Measurements from ENCODE around the gene MBNL2. TPM values are rescaled to one million over a fixed set of nuclear protein-coding genes. Genes with fewer than 3 reads are reported as not detected.

MBNL2 gene
- total and polyA plus RNA-seq, 2 of the 13 experiments (the other 11 are each of a cell fraction or from before 2014, with no cell fraction given) = 30.8 to 59.0 TPM

DNA sequence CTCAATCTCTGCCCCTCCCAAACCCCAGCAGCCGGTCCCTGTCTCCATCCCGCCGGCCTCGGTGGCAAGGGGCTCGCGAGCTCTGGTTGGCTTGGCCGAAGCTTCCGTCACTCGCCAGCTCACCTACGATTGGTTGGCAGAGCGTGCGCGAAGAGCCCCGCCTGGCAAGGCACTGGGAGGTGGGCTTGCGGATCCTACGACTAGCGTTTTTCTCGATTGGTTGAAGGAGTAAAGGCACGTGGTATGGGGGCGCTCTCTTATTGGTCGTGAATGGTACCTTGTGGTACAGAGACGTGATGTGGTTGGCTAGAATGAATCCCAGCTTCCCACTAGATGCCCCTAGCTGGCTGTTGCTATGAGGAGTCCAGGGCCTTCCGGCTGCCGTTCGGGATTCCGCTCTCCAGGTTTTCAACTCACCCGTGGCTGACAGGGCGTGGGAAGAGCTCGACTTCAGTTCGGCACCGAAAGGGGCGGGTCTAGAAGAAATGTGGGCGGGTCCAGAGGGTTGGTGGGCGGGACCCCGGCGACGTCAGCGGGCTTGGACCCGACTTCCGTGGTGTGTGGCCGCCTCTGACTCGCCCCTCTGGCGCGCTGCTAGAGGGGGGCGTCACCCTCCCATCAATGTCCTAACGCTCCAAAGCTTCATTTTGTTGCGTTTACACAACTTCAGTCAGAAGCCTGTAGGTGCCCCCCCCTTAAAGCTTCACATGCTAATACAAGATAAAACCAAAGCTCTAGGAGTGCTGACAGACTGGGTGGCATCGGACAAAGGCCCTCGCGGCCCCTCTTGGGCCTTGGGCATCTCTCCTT lies 211.0 kb downstream of the MBNL2 start (continued):
- TF ChIP-seq FUBP1 (CRISPR knock-in tag; IDR thresholded peaks at IDR 0.05; ENCODE audit: borderline replicate concordance) (no peak), CCDC6 (CRISPR knock-in tag; IDR thresholded peaks at IDR 0.05) (no peak), PCBP2 (optimal IDR thresholded peaks at IDR 0.05; ENCODE audit: low read depth, low read length, poor library complexity, severe bottlenecking) (no peak), ZKSCAN1 (IDR thresholded peaks at IDR 0.05; ENCODE audit: low read length) (no peak), HOXD1 (CRISPR knock-in tag; IDR thresholded peaks at IDR 0.05) (no peak), ZMYM3 (CRISPR knock-in tag; IDR thresholded peaks at IDR 0.05) (no peak), KLF9 (CRISPR knock-in tag; IDR thresholded peaks at IDR 0.05; ENCODE audit: low read depth) (peak; percentile 83; the same call in 1 of the 2 replicates), ZEB1 (IDR thresholded peaks at IDR 0.05; ENCODE audit: insufficient replicate concordance, low read depth) (no peak), HMGA1 (CRISPR knock-in tag; conservative IDR thresholded peaks at IDR 0.05) (no peak), SUZ12 (IDR thresholded peaks at IDR 0.05; ENCODE audit: low read depth, low read length) (no peak), ZNF431 (CRISPR knock-in tag; IDR thresholded peaks at IDR 0.05; ENCODE audit: borderline replicate concordance, low read depth) (peak; percentile 32; the same call in 1 of the 2 replicates)
- TF ChIP-seq, protein P1, sequence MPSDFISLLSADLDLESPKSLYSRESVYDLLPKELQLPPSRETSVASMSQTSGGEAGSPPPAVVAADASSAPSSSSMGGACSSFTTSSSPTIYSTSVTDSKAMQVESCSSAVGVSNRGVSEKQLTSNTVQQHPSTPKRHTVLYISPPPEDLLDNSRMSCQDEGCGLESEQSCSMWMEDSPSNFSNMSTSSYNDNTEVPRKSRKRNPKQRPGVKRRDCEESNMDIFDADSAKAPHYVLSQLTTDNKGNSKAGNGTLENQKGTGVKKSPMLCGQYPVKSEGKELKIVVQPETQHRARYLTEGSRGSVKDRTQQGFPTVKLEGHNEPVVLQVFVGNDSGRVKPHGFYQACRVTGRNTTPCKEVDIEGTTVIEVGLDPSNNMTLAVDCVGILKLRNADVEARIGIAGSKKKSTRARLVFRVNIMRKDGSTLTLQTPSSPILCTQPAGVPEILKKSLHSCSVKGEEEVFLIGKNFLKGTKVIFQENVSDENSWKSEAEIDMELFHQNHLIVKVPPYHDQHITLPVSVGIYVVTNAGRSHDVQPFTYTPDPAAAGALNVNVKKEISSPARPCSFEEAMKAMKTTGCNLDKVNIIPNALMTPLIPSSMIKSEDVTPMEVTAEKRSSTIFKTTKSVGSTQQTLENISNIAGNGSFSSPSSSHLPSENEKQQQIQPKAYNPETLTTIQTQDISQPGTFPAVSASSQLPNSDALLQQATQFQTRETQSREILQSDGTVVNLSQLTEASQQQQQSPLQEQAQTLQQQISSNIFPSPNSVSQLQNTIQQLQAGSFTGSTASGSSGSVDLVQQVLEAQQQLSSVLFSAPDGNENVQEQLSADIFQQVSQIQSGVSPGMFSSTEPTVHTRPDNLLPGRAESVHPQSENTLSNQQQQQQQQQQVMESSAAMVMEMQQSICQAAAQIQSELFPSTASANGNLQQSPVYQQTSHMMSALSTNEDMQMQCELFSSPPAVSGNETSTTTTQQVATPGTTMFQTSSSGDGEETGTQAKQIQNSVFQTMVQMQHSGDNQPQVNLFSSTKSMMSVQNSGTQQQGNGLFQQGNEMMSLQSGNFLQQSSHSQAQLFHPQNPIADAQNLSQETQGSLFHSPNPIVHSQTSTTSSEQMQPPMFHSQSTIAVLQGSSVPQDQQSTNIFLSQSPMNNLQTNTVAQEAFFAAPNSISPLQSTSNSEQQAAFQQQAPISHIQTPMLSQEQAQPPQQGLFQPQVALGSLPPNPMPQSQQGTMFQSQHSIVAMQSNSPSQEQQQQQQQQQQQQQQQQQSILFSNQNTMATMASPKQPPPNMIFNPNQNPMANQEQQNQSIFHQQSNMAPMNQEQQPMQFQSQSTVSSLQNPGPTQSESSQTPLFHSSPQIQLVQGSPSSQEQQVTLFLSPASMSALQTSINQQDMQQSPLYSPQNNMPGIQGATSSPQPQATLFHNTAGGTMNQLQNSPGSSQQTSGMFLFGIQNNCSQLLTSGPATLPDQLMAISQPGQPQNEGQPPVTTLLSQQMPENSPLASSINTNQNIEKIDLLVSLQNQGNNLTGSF (CRISPR knock-in tag; IDR thresholded peaks at IDR 0.05) = no peak
- TF ChIP-seq, protein P2, sequence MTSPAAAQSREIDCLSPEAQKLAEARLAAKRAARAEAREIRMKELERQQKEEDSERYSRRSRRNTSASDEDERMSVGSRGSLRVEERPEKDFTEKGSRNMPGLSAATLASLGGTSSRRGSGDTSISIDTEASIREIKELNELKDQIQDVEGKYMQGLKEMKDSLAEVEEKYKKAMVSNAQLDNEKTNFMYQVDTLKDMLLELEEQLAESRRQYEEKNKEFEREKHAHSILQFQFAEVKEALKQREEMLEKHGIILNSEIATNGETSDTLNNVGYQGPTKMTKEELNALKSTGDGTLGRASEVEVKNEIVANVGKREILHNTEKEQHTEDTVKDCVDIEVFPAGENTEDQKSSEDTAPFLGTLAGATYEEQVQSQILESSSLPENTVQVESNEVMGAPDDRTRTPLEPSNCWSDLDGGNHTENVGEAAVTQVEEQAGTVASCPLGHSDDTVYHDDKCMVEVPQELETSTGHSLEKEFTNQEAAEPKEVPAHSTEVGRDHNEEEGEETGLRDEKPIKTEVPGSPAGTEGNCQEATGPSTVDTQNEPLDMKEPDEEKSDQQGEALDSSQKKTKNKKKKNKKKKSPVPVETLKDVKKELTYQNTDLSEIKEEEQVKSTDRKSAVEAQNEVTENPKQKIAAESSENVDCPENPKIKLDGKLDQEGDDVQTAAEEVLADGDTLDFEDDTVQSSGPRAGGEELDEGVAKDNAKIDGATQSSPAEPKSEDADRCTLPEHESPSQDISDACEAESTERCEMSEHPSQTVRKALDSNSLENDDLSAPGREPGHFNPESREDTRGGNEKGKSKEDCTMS (CRISPR knock-in tag; conservative IDR thresholded peaks at IDR 0.05) = no peak
- TF ChIP-seq, protein P3, sequence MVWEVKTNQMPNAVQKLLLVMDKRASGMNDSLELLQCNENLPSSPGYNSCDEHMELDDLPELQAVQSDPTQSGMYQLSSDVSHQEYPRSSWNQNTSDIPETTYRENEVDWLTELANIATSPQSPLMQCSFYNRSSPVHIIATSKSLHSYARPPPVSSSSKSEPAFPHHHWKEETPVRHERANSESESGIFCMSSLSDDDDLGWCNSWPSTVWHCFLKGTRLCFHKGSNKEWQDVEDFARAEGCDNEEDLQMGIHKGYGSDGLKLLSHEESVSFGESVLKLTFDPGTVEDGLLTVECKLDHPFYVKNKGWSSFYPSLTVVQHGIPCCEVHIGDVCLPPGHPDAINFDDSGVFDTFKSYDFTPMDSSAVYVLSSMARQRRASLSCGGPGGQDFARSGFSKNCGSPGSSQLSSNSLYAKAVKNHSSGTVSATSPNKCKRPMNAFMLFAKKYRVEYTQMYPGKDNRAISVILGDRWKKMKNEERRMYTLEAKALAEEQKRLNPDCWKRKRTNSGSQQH (CRISPR knock-in tag; IDR thresholded peaks at IDR 0.05; ENCODE audit: low read depth) = peak; percentile 20; the same call in 1 of the 2 replicates
- TF ChIP-seq, protein P4, sequence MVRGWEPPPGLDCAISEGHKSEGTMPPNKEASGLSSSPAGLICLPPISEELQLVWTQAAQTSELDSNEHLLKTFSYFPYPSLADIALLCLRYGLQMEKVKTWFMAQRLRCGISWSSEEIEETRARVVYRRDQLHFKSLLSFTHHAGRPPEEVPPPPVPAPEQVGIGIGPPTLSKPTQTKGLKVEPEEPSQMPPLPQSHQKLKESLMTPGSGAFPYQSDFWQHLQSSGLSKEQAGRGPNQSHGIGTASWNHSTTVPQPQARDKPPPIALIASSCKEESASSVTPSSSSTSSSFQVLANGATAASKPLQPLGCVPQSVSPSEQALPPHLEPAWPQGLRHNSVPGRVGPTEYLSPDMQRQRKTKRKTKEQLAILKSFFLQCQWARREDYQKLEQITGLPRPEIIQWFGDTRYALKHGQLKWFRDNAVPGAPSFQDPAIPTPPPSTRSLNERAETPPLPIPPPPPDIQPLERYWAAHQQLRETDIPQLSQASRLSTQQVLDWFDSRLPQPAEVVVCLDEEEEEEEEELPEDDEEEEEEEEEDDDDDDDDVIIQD (CRISPR knock-in tag; IDR thresholded peaks at IDR 0.05; ENCODE audit: low read depth) = peak; percentile 99
